A673 (cell line): ENCODE results near the gene TOP2A.
"Not testable (repeated sequence)": the region's sequence is repeated elsewhere in the genome, so short reads cannot be mapped to it uniquely, and the experiment has no call there.

Source experiments
- CTCF ChIP-seq: fragments of 300-800, 200-600 bp; sonication (generic); conservative IDR thresholded peaks from 2 replicates; pipeline ENCODE4 v1.5.1; 2017; ENCODE audit warnings: low read depth, mild to moderate bottlenecking, antibody characterized with exemption, low read length, moderate library complexity, mixed read lengths
- EZH2 ChIP-seq: fragments of 200-600 bp; sonication (generic); IDR thresholded peaks from 2 replicates; pipeline ENCODE4 v1.6.1; 2017; ENCODE audit warnings: borderline replicate concordance, low read depth, mild to moderate bottlenecking, mixed read lengths, antibody characterized with exemption, low read length; ENCODE audit not compliant: poor library complexity, severe bottlenecking

DNA sequence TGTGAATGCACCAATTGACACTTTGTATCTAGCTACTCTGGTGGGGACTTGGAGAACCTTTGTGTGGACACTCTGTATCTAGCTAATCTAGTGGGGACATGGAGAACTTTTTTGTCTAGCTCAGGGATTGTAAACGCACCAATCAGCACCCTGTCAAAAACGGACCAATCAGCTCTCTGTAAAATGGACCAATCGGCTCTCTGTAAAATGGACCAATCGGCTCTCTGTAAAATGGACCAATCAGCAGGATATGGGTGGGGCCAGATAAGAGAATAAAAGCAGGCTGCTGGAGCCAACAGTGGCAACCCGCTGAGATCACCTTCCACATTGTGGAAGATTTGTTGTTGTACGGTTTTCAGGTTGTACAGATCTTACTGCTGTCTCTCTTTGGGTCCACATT is 41.2 kb downstream of the TOP2A start:
- not testable (repeated sequence) for TF ChIP-seq CTCF, EZH2
